Neural progenitor cell (in vitro differentiated cells): Measurements from ENCODE around the gene SEC23B. TPM values are rescaled to one million over a fixed set of nuclear protein-coding genes. Genes with fewer than 3 reads are reported as not detected.

Experiments used
- DNase-seq: peaks from one replicate; pipeline ENCODE4 v3.0.0-alpha.2; 2016; ENCODE audit warnings: low spot score
- H2AFZ ChIP-seq: fragments of 200-600 bp; sonication (generic); replicated peaks from 2 replicates; pipeline ENCODE4 v1.6.1; 2016; ENCODE audit warnings: antibody characterized with exemption
- H3F3A ChIP-seq: fragments of 200-600 bp; sonication (generic); 2 replicates; pipeline ENCODE4 v1.6.1; 2016; ENCODE audit warnings: antibody characterized with exemption, low read depth
- H3K27ac ChIP-seq: fragments of 200-600 bp; sonication (generic); 2 replicates; pipeline ENCODE4 v1.5.1; 2016; ENCODE audit warnings: mild to moderate bottlenecking
- H3K27me3 ChIP-seq: fragments of 200-600 bp; sonication (generic); 2 replicates; pipeline ENCODE4 v1.6.1; 2016; ENCODE audit warnings: mild to moderate bottlenecking, moderate library complexity
- H3K36me3 ChIP-seq: fragments of 200-600 bp; sonication (generic); 2 replicates; pipeline ENCODE4 v1.5.1; 2016
- H3K4me1 ChIP-seq: fragments of 200-600 bp; sonication (generic); 2 replicates; pipeline ENCODE4 v1.6.1; 2016; ENCODE audit warnings: mixed run types
- H3K4me2 ChIP-seq: fragments of 200-600 bp; sonication (generic); 2 replicates; pipeline ENCODE4 v1.6.1; 2016
- H3K4me3 ChIP-seq: fragments of 200-600 bp; sonication (generic); 2 replicates; pipeline ENCODE4 v1.5.1; 2016
- H3K79me2 ChIP-seq: fragments of 200-600 bp; sonication (generic); 2 replicates; pipeline ENCODE4 v1.6.1; 2016; ENCODE audit warnings: low read depth
- H3K9ac ChIP-seq: fragments of 200-600 bp; sonication (generic); 2 replicates; pipeline ENCODE4 v1.6.1; 2016
- H3K9me3 ChIP-seq: fragments of 200-600 bp; sonication (generic); 2 replicates; pipeline ENCODE4 v1.5.1; 2016; ENCODE audit warnings: low read depth
- H4K20me1 ChIP-seq: fragments of 200-600 bp; sonication (generic); 2 replicates; pipeline ENCODE4 v1.6.1; 2016; ENCODE audit warnings: low read depth
- H3K27ac Mint-ChIP-seq: 3 replicates; pipeline ENCODE4 v1.8.0; 2021; ENCODE audit warnings: mixed read lengths
- H3K27me3 Mint-ChIP-seq: 2 replicates; pipeline ENCODE4 v1.8.0; 2022; ENCODE audit warnings: low read depth, mild to moderate bottlenecking, inconsistent platforms, moderate library complexity, mixed read lengths; ENCODE audit not compliant: insufficient read depth
- H3K36me3 Mint-ChIP-seq: 3 replicates; pipeline ENCODE4 v1.8.0; 2021; ENCODE audit warnings: mixed read lengths
- H3K4me1 Mint-ChIP-seq: 3 replicates; pipeline ENCODE4 v1.8.0; 2021; ENCODE audit warnings: mixed read lengths
- H3K4me3 Mint-ChIP-seq: 3 replicates; pipeline ENCODE4 v1.8.0; 2021; ENCODE audit warnings: mild to moderate bottlenecking, moderate library complexity, mixed read lengths
- H3K9me3 Mint-ChIP-seq: 3 replicates; pipeline ENCODE4 v1.8.0; 2020; ENCODE audit warnings: mixed read lengths
- CTCF ChIP-seq: fragments of 200-600 bp; sonication (generic); IDR thresholded peaks from 2 replicates; pipeline ENCODE4 v1.5.1; 2017; ENCODE audit warnings: antibody characterized with exemption, mild to moderate bottlenecking
- EZH2 ChIP-seq: fragments of 200-600 bp; sonication (generic); IDR thresholded peaks from 2 replicates; pipeline ENCODE4 v1.6.1; 2017; ENCODE audit warnings: antibody characterized with exemption, mild to moderate bottlenecking, moderate library complexity
- EZH2phosphoT487 ChIP-seq: fragments of 200-600 bp; sonication (generic); IDR thresholded peaks from 2 replicates; pipeline ENCODE4 v1.6.1; 2017; ENCODE audit warnings: antibody characterized with exemption
- total RNA-seq: library from RNA; depleted of rRNA; stranded (reverse); fragments of >200 nt; gene quantifications from 2 replicates; pipeline ENCODE4 v1.2.3, GENCODE V29; 2015; ENCODE audit warnings: low replicate concordance

SEC23B gene
- total RNA-seq, 1 donor from 2014 or later, result 57.2 TPM

- Mint-ChIP-seq H3K27ac (no peak overlapping the region), H3K27me3 (peaks cover 2% of the 10 kb centered on the region), H3K4me1 (no peaks in the 10 kb centered on the region), H3K9me3 (no peaks in the 10 kb centered on the region), H3K36me3 (peaks cover 25% of the 10 kb centered on the region), H3K4me3 (no peak overlapping the region)
- Histone ChIP-seq H3K4me3 (no peak overlapping the region), H3K4me1 (no peaks in the 10 kb centered on the region), H3F3A (no peaks in the 10 kb centered on the region), H4K20me1 (no peaks in the 10 kb centered on the region), H2AFZ (no peak overlapping the region), H3K79me2 (no peaks in the 10 kb centered on the region), H3K4me2 (no peak overlapping the region), H3K27me3 (no peaks in the 10 kb centered on the region), H3K9me3 (no peaks in the 10 kb centered on the region), H3K36me3 (no peaks in the 10 kb centered on the region), H3K9ac (no peak overlapping the region), H3K27ac (no peak overlapping the region)
- TF ChIP-seq EZH2, result no peak
- no peak for TF ChIP-seq CTCF
- no peak for TF ChIP-seq EZH2phosphoT487
- no peak for DNase-seq
These were observed 34.0 kb downstream of the SEC23B start for GRCh38 chr20:18541741-18542140.

- no peaks in the 10 kb centered on the region for H3K4me1 Mint-ChIP-seq
- no peaks in the 10 kb centered on the region for H3K27me3 ChIP-seq
These were observed 35.5 kb downstream of the SEC23B start for GRCh38 chr20:18543216-18543615.

GRCh38 chr20:18543932-18544331, 36.2 kb downstream of the SEC23B start:
- Mint-ChIP-seq H3K27me3 (peaks cover 2% of the 10 kb centered on the region), H3K4me1 (no peaks in the 10 kb centered on the region), H3K36me3 (peaks cover 31% of the 10 kb centered on the region), H3K27ac (no peak overlapping the region), H3K9me3 (no peaks in the 10 kb centered on the region), H3K4me3 (no peak overlapping the region)
- H3K9ac ChIP-seq, result no peak overlapping the region
- no peaks in the 10 kb centered on the region for H3K79me2 ChIP-seq
- no peaks in the 10 kb centered on the region for H3F3A ChIP-seq
- H3K9me3 ChIP-seq, result no peaks in the 10 kb centered on the region
- H3K27ac ChIP-seq, result no peak overlapping the region
- TF ChIP-seq EZH2phosphoT487 (no peak), CTCF (no peak), EZH2 (no peak)
- no peaks in the 10 kb centered on the region for H4K20me1 ChIP-seq
- H3K36me3 ChIP-seq, result no peaks in the 10 kb centered on the region
- no peaks in the 10 kb centered on the region for H3K4me1 ChIP-seq
- no peaks in the 10 kb centered on the region for H3K27me3 ChIP-seq
- no peak overlapping the region for H3K4me3 ChIP-seq
- H3K4me2 ChIP-seq, result no peak overlapping the region
- DNase-seq, result no peak
- H2AFZ ChIP-seq, result no peak overlapping the region

More at GRCh38 chr20:18543216-18543615, 35.5 kb downstream of the SEC23B start:
- H3K9ac ChIP-seq, result no peak overlapping the region
- H3F3A ChIP-seq, result no peaks in the 10 kb centered on the region
- H3K27ac ChIP-seq, result no peak overlapping the region
- H3K9me3 ChIP-seq, result no peaks in the 10 kb centered on the region
- TF ChIP-seq EZH2, result no peak
- TF ChIP-seq EZH2phosphoT487, result no peak
- TF ChIP-seq CTCF, result no peak
- no peaks in the 10 kb centered on the region for H4K20me1 ChIP-seq
- H3K4me1 ChIP-seq, result no peaks in the 10 kb centered on the region
- Mint-ChIP-seq H3K27ac (no peak overlapping the region), H3K36me3 (peaks cover 27% of the 10 kb centered on the region), H3K9me3 (no peaks in the 10 kb centered on the region), H3K27me3 (peaks cover 2% of the 10 kb centered on the region), H3K4me3 (no peak overlapping the region)
- H3K4me2 ChIP-seq, result no peak overlapping the region
- H3K36me3 ChIP-seq, result no peaks in the 10 kb centered on the region
- H3K79me2 ChIP-seq, result no peaks in the 10 kb centered on the region
- no peak for DNase-seq
- no peak overlapping the region for H3K4me3 ChIP-seq
- H2AFZ ChIP-seq, result no peak overlapping the region
